Endothelial cell of umbilical vein (primary cell): ENCODE results near the gene FZD8. TPM values are rescaled to one million over a fixed set of nuclear protein-coding genes. Genes with fewer than 3 reads are reported as not detected.
A peak's percentile ranks its signal among the peaks of the same experiment; 100 is the strongest.

Source experiments
- BruUV-seq: library from RNA; stranded (reverse); fragments of 400-500 nt; replicated peaks from 2 replicates; lab custom pipeline; 2021; lab: Mats Ljungman, UMichigan
- CTCF ChIA-PET: fragments of 300-600, 350-600 bp; sonication (Branson Sonifier 250); formaldehyde crosslinking; loops from one replicate; lab custom pipeline; 2021; ENCODE audit warnings: antibody characterized with exemption, inconsistent platforms; lab: Charles Lee
- POLR2A ChIA-PET: fragments of 300-600, 350-600 bp; sonication (Branson Sonifier 250); formaldehyde crosslinking; loops from one replicate; lab custom pipeline; 2021; ENCODE audit warnings: antibody characterized with exemption, inconsistent platforms; lab: Charles Lee
- DNase-seq: peaks from one replicate; pipeline ENCODE4 v3.0.0-alpha.2; 2011; ENCODE audit warnings: low read depth, low spot score
- FAIRE-seq: peaks from 2 replicates; lab custom pipeline; 2011; peaks lifted over from hg19 to GRCh38; lab: Jason Lieb, UNC
- H2AFZ ChIP-seq: 2 replicates; pipeline ENCODE4 v1.6.0; 2012; ENCODE audit warnings: low read depth, low read length, control low read depth, inconsistent platforms
- H3K27ac ChIP-seq: 2 replicates; pipeline ENCODE4 v1.5.1; 2011; ENCODE audit warnings: low read depth, mild to moderate bottlenecking, control low read depth, low read length, moderate library complexity; ENCODE audit not compliant: insufficient read depth
- H3K27me3 ChIP-seq, 2 experiments: 2 replicates each; pipeline versions ENCODE4 v1.6.0 to v1.6.1; 2011; ENCODE audit warnings: low read length in 2 of 2, mixed read lengths in 1 of 2; ENCODE audit not compliant: control insufficient read depth in 2 of 2, insufficient read depth in 2 of 2
- H3K36me3 ChIP-seq, 2 experiments: 2 replicates in 1 of 2; 3 replicates in 1 of 2; pipeline ENCODE4 v1.5.1; 2011; ENCODE audit warnings: low read length in 2 of 2, mild to moderate bottlenecking in 1 of 2, moderate library complexity in 1 of 2; ENCODE audit not compliant: control insufficient read depth in 2 of 2, insufficient read depth in 2 of 2; ENCODE audit errors: extremely low read depth in 1 of 2
- H3K4me1 ChIP-seq: 3 replicates; pipeline ENCODE4 v1.5.1; 2011; ENCODE audit warnings: mild to moderate bottlenecking, low read length; ENCODE audit not compliant: control insufficient read depth, insufficient read depth; ENCODE audit errors: extremely low read depth
- H3K4me2 ChIP-seq: 2 replicates; pipeline ENCODE4 v1.6.1; 2011; ENCODE audit warnings: low read length, control low read depth, mixed read lengths; ENCODE audit not compliant: insufficient read depth
- H3K4me3 ChIP-seq, 3 experiments: fragments of 200-600 bp in 1 of 3; sonication (generic), shearing (Covaris generic) in 1 of 3; replicated peaks in 1 of 3; 2 replicates each; pipeline ENCODE4 v1.5.1; 2011 to 2016; ENCODE audit warnings: control low read depth in 3 of 3, low read length in 3 of 3, mild to moderate bottlenecking in 2 of 3, inconsistent platforms in 1 of 3, low read depth in 1 of 3, moderate library complexity in 1 of 3; ENCODE audit not compliant: insufficient read depth in 1 of 3
- H3K79me2 ChIP-seq: 2 replicates; pipeline ENCODE4 v1.6.0; 2012; ENCODE audit warnings: low read length, inconsistent platforms; ENCODE audit not compliant: control insufficient read depth, insufficient read depth
- H3K9ac ChIP-seq: replicated peaks from 2 replicates; pipeline ENCODE3; 2011; ENCODE audit warnings: low read length, control low read depth; ENCODE audit not compliant: insufficient read depth; ENCODE audit errors: extremely low read depth
- H3K9me1 ChIP-seq: replicated peaks from 3 replicates; pipeline ENCODE4 v1.6.0; 2011; ENCODE audit warnings: mild to moderate bottlenecking, low read length; ENCODE audit not compliant: control insufficient read depth, insufficient read depth; ENCODE audit errors: extremely low read depth
- H3K9me3 ChIP-seq: replicated peaks from 2 replicates; pipeline ENCODE4 v1.5.1; 2012; ENCODE audit warnings: low read length, inconsistent platforms; ENCODE audit not compliant: control insufficient read depth, insufficient read depth
- H4K20me1 ChIP-seq: replicated peaks from 2 replicates; pipeline ENCODE3; 2011; ENCODE audit warnings: mild to moderate bottlenecking, low read length; ENCODE audit not compliant: control insufficient read depth, insufficient read depth; ENCODE audit errors: extremely low read depth
- EZH2 ChIP-seq: IDR thresholded peaks from 2 replicates; pipeline ENCODE4 v1.6.1; 2012; ENCODE audit warnings: borderline replicate concordance, low read depth, mild to moderate bottlenecking, moderate library complexity, low read length, inconsistent platforms; ENCODE audit not compliant: severe bottlenecking
- FOS ChIP-seq: IDR thresholded peaks from 2 replicates; pipeline ENCODE4 v1.6.1; 2011; ENCODE audit warnings: mild to moderate bottlenecking, low read length, moderate library complexity, borderline replicate concordance; ENCODE audit not compliant: insufficient read depth
- GATA2 ChIP-seq: IDR thresholded peaks from 2 replicates; pipeline ENCODE4 v1.7.0; 2011; ENCODE audit warnings: low read depth, mild to moderate bottlenecking, moderate library complexity, mixed read lengths, low read length; ENCODE audit not compliant: insufficient read length, insufficient read depth
- JUN ChIP-seq: IDR thresholded peaks from 2 replicates; pipeline ENCODE4 v1.6.1; 2011; ENCODE audit warnings: borderline replicate concordance, low read depth; ENCODE audit not compliant: insufficient read length, insufficient read depth
- MYC ChIP-seq: IDR thresholded peaks from one replicate; pipeline ENCODE4 v1.6.1; 2011; ENCODE audit warnings: mild to moderate bottlenecking, low read depth, low read length
- POLR2A ChIP-seq: IDR thresholded peaks from 2 replicates; pipeline ENCODE4 v1.6.1; 2012; ENCODE audit warnings: low read depth, mild to moderate bottlenecking, control low read depth, low read length
- POLR2AphosphoS5 ChIP-seq: IDR thresholded peaks from 2 replicates; pipeline ENCODE4 v1.6.1; 2012; ENCODE audit warnings: low read depth, mild to moderate bottlenecking, control low read depth, low read length, moderate library complexity; ENCODE audit not compliant: insufficient read depth
- dilution Hi-C: fragments of 300-500 bp; cut with MboI; formaldehyde crosslinking; loops from one replicate; pipeline ENCODE4 v1.15.0; 2019; ENCODE audit warnings: low sequenced_read_pairs; ENCODE audit not compliant: extremely low pct_ligation_motif_present
- intact Hi-C: fragments of 100-400 bp; cut with micrococcal nuclease; formaldehyde crosslinking; loops from one replicate; pipeline ENCODE4 v1.10.0; 2022
- polyA plus RNA-seq, 4 experiments: library from polyadenylated mRNA; depleted of rRNA in 3 of 4; stranded (reverse) in 3 of 4; unstranded in 1 of 4; fragments of >200 nt; gene quantifications; 2 replicates each; pipeline versions ENCODE4 v1.2.1 to v1.2.3, GENCODE V29; 2011 to 2012; ENCODE audit warnings: missing spikeins in 1 of 4
- total RNA-seq: library from RNA; stranded (reverse); gene quantifications from 2 replicates; pipeline ENCODE4 v1.2.3, GENCODE V29; 2021
- TF ChIP-seq, protein P1 (sequence below), 2 donors: IDR thresholded peaks; 1 replicate in 1 of 2; 2 replicates in 1 of 2; pipeline ENCODE4 v1.5.1; 2011; ENCODE audit warnings: low read length in 2 of 2, mild to moderate bottlenecking in 2 of 2, moderate library complexity in 2 of 2, control low read depth in 1 of 2, inconsistent platforms in 1 of 2, low read depth in 1 of 2; ENCODE audit not compliant: insufficient read depth in 1 of 2; ENCODE audit errors: extremely low read depth in 1 of 2
- TF ChIP-seq, protein P2 (sequence below): IDR thresholded peaks from 2 replicates; pipeline ENCODE4 v1.6.1; 2011; ENCODE audit not compliant: insufficient read depth, insufficient read length

FZD8 gene
- total and polyA plus RNA-seq, 2 donors (not counting 3 experiments of a cell fraction or from before 2014, with no cell fraction given) = 6.2 to 11.1 TPM

DNA sequence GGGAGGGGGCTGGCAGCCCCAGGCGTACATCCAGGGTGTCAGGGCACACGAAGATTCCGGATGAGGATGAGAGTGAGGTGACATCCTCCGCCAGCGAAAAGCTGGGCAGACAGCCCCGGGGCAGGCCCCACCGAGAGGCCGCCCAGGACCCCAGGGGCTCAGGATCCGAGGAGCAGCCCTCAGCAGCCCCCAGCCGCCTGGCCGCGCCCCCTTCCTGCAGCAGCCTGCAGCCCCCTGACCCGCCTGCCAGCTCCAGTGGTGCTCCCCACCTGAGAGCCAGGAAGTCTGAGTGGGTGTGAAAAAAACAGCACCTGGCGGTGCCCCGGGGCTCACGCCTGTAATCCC, 33.8 kb downstream of the FZD8 start:
- TF ChIP-seq GATA2 (no peak), POLR2AphosphoS5 (no peak), EZH2 (no peak), JUN (no peak), FOS (no peak), POLR2A (no peak), MYC (no peak)
- TF ChIP-seq, protein P1, sequence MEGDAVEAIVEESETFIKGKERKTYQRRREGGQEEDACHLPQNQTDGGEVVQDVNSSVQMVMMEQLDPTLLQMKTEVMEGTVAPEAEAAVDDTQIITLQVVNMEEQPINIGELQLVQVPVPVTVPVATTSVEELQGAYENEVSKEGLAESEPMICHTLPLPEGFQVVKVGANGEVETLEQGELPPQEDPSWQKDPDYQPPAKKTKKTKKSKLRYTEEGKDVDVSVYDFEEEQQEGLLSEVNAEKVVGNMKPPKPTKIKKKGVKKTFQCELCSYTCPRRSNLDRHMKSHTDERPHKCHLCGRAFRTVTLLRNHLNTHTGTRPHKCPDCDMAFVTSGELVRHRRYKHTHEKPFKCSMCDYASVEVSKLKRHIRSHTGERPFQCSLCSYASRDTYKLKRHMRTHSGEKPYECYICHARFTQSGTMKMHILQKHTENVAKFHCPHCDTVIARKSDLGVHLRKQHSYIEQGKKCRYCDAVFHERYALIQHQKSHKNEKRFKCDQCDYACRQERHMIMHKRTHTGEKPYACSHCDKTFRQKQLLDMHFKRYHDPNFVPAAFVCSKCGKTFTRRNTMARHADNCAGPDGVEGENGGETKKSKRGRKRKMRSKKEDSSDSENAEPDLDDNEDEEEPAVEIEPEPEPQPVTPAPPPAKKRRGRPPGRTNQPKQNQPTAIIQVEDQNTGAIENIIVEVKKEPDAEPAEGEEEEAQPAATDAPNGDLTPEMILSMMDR (IDR thresholded peaks at IDR 0.05; ENCODE audit: extremely low read depth in 1 of 2, insufficient read depth in 1 of 2, low read depth in 1 of 2, low read length in 2 of 2) = no peak
- TF ChIP-seq, protein P2, sequence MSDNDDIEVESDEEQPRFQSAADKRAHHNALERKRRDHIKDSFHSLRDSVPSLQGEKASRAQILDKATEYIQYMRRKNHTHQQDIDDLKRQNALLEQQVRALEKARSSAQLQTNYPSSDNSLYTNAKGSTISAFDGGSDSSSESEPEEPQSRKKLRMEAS = no peak
- dilution Hi-C loops = no loop called here
- Histone ChIP-seq H3K9me1 (no peaks in the 10 kb centered on the region), H3K4me3 (peak overlapping the region in 1 of 3 experiments; percentile 32), H3K36me3 (no peaks in the 10 kb centered on the region), H3K27me3 (peaks cover 22 to 32% of the 10 kb centered on the region in 2 experiments), H3K79me2 (no peaks in the 10 kb centered on the region), H3K9ac (no peak overlapping the region), H4K20me1 (no peaks in the 10 kb centered on the region), H3K4me2 (peak overlapping the region; percentile 80), H3K27ac (no peak overlapping the region), H3K4me1 (no peaks in the 10 kb centered on the region), H3K9me3 (no peaks in the 10 kb centered on the region), H2AFZ (peak overlapping the region; percentile 98)
- FAIRE-seq = no peak
- ChIA-PET POLR2A (no interaction called here), CTCF (no interaction called here)
- intact Hi-C loops = no loop called here
- DNase-seq = no peak
- no TSS peak for BruUV-seq
